Measurements from ENCODE around the gene UGT2A1.

The UGT2A1 gene

DNA sequence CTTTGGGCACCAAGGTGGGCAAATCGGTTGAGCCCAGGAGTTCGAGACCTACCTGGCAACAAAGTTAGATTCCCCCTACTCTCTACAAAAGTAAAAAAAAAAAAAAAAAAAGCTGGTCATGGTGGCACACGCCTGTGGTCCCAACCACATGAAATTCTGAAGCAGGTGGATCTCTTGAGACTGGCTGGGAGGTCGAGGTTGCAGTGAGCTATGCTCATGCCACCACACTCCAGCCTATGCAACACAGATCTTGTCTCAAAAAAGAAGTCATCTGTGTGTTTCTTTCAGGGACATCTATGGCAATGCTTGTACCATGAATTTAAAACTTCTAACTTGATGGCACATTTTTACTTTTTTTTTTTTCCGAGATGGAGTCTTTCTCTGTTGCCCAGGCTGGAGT lies 68.9 kb downstream of the UGT2A1 start:
- DNase-seq: no peak

- DNase-seq: no peak
These were observed 69.5 kb downstream of the UGT2A1 start for GRCh38 chr4:69583543-69583942.

DNA sequence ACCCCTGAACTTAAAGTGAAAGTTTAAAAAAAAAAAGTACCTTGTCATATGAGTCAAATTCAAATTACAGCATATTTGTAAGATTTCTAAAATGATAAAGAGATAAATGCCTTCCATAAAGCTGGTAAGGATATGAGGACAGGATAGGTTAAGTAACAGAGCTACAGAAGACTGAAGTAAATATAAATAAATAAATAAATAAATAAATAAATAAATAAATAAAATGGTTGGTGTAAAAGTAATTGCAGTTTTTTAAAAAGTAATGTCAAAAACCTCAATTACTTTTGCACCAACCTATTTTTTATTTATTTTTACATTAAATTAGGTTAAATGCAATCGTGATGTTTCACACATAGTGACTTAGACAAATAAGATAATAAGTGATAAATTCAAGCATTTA lies 75.8 kb downstream of the UGT2A1 start:
- no peak for DNase-seq

GRCh38 chr4:69576251-69576877 lies 76.7 kb downstream of the UGT2A1 start:
- no peak for DNase-seq

- no peak for DNase-seq
These were observed 84.3 kb downstream of the UGT2A1 start for GRCh38 chr4:69568787-69569186.

DNA sequence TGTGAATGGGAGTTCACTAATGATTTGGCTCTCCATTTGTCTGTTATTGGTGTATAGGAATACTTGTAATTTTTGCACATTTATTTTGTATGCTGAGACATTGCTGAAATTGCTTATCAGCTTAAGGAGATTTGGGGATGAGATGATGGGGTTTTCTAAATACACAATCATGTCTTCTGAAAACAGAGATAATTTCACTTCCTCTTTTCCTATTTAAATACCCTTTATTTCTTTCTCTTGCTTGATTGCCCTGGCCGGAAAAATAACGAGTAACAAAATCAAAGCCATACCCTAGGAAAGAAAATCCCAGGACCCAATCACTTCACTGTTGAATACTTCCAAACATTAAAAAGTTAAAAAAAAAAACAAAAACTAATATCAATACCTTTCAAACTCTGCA lies 89.6 kb downstream of the UGT2A1 start:
- DNase-seq: no peak

GRCh38 chr4:69549651-69550050 lies 103.4 kb downstream of the UGT2A1 start:
- DNase-seq: no peak

DNA sequence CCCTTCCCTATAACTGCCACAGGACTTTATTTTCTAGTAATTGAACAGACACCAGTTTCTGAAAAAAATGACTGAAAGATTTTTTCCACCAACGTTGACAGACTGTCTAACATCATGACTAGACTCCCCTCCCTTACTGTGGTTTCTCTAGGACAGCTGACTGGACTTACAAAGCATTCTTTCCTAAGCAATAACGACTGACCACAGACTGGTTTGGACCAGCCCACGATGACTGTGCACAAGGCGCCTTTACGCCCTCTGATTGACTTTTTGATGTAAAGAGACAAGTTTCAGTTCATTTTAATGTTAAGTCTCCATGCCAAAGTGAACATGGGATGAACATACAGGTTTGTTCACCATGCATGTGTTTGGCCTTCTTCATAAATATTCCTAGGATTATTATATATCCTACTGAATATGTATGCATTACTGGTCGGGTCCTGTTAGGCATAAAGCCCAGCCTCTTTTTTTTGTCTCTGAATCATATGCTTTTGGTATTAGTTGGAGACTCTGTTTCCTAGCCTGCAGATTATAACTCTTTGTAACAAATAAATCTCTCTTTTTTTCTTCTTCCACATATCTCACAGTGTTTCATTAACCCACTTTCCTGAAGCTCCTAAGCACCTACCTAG lies 106.8 kb downstream of the UGT2A1 start:
- DNase-seq: peak; percentile 70

All from fibroblast of skin of abdomen (primary cell).